GM21529 (cell line): Measurements from ENCODE around the gene SGCE.
A peak's percentile ranks its signal among the peaks of the same experiment; 100 is the strongest.

Experiments used
- ATAC-seq: cut with Tn5 transposase; IDR thresholded peaks from one replicate; pipeline ENCODE4 v1.9.1; 2021; ENCODE audit not compliant: unreplicated experiment

The SGCE gene

DNA sequence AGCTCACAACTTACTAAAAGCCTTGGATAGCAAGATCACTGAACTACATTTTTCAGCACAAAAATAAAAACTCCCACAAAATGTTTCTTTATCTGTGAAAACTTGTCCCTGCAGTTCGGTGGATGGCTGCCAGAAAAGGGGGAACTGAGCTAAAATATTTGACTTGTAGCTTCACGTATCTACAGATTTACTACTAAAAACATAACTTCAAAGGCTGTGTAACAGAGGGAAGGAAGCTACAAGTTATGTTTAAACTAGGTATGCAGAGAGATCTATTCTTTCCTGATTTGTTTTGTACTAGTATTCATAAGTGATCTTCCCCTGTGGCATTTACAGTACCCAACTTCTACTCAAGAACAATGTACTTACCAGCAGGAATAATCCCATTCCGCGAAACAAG, 25.1 kb downstream of the SGCE start:
- no peak for ATAC-seq

- ATAC-seq, result no peak
Observed at GRCh38 chr7:94623820-94624219, 32.1 kb downstream of the SGCE start.

DNA sequence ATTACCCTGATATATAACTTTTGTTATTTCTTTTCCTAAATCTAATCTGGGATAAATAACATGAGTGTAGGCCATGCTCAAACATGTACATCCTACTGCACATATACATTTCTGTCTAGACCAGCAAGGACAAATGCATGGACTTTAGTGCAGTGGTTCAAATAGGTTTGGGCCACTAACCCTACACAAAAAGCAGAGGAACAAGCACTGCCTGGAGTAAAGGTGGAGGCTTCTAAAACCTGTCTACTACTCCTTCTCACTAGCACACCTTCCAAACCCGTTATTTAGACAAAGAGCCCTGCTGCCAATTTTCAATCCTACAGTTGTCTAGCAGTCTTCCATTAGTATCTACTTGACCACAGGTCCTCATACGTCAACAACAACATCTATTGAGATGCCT, 34.8 kb downstream of the SGCE start:
- ATAC-seq, result no peak

DNA sequence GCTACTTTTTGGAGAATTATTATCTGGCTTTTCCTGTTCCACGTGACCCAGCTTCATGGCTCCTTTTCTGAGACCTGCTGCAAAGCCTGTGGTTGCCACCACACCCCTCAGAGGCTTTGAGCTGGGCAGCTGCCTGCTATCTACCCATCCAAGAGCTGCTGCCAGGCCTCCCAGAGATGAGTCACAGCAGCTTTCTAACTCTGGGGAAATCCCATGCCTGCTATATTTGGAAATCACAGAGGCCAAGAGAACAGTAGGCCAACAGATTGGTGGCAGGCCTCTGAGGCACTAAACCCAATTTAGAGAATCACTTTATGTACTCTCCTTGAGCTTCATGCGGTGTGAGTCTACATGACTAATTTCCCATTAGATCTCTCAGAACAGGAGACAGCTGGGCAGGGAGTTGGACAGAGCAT, 35.2 kb downstream of the SGCE start:
- ATAC-seq, result peak; percentile 99

- no peak for ATAC-seq
Observed at GRCh38 chr7:94618126-94618525, 37.8 kb downstream of the SGCE start.

- no peak for ATAC-seq
Observed at GRCh38 chr7:94616855-94617254, 39.1 kb downstream of the SGCE start.

GRCh38 chr7:94615666-94616065, 40.3 kb downstream of the SGCE start:
- no peak for ATAC-seq

DNA sequence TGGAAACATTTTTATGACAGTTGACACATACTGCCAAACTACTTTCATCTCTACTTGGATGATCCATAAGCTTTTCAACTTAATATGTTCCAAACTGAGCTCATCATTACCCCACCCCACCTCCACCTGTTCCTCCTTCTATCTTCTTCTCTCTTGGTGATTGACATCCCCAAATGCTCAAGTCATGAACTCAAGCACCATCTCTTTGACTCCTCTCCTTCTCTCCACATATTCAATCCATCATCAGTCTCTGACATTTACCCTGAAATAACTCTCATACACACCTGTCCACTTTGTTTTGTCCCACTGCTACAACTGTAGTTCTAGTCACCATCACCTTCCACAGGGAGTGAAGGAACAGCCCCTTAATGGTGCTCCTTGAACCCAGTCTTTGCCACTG, 43.3 kb downstream of the SGCE start:
- no peak for ATAC-seq

DNA sequence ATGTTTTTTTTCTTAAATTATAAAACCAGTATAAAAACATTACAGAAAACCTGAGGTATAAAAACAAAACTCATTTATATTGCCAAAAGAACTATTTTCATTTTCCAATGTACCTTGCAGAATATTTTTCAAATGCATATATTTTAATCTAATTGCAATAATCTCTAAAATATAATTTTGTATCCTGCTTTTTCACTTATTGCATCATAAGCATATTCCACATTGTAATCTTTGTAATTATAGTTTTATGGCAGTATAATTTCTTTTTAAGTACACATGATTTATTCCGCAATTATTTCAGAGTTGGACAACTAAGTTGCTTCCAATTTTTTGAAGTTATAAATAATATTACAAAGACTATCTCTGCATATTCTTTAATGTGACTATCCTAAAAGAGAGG, 43.7 kb downstream of the SGCE start:
- no peak for ATAC-seq

DNA sequence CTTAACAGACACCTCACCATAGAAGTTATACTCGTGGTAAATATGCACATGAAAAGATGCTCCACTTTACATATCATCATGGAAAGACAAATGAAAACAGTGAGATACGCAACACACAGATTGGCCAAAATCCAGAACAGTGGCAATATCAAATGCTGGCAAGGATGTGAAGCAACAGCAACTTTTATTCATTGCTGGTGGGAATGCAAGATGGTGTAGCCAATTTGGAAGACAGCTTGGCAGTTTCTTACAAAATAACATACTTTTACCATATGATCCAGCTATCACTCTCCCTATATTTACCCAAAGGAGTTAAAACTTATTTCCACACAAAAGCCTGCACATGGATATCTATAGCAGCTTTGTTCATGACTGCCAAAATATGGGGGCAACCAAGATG, 46.4 kb downstream of the SGCE start:
- no peak for ATAC-seq

GRCh38 chr7:94605031-94605430, 50.9 kb downstream of the SGCE start:
- ATAC-seq, result peak; percentile 69

GRCh38 chr7:94602181-94602580, 53.8 kb downstream of the SGCE start:
- no peak for ATAC-seq

- no peak for ATAC-seq
Observed at GRCh38 chr7:94600267-94600666, 55.7 kb downstream of the SGCE start.

DNA sequence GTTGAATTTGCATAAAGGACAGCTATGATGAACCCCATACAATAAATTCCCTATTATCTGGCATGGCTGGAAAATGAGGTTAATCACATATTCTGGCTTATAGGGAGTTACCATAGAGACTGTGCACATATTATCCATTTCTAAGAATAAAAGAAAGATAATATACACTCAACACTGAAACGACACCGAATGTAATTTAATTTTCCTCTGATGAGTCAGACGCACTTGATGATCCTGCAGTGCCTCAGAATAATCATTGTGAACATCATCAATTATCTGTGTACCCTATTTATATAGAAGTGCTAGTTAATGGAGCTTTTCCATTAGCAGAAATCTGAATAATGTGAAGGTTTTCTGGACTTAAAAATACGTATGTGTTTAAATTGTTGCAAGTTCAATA, 60.2 kb downstream of the SGCE start:
- ATAC-seq, result no peak

- no peak for ATAC-seq
Observed at GRCh38 chr7:94594882-94595281, 61.1 kb downstream of the SGCE start.

- peak; percentile 52 for ATAC-seq
Observed at GRCh38 chr7:94591176-94591575, 64.8 kb downstream of the SGCE start.

DNA sequence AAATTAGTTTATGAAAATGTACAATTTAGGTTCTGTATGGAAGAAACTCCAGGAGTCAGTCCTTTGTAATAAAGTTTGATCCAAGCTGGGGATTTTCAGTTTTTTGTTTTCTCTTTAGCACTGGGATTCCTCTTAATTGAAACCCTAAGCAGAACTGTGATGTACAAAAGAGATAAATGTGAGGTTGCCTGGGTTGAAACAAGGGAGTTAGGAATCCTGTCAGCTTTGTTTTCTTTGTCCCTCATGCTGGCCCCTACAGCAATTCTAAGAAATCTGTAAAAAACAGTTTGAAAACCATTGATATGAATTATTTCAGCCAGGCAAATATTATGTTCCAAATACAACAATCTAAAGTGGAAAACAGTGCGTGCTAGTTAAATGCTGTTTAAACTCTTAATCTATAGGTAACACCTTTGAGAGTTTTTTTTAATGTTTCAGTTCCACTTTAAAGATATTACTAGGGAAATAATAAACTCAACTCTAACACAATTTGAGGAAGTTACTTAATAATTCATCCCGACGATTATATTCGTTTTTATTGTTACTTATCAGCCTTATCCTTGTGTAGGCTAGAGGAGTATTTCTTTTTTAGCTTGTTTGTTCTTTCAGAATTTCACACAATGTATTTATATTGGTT, 65.3 kb downstream of the SGCE start:
- peak; percentile 49 for ATAC-seq

- ATAC-seq, result no peak
Observed at GRCh38 chr7:94588075-94588474, 67.9 kb downstream of the SGCE start.

GRCh38 chr7:94584113-94584512, 71.8 kb downstream of the SGCE start:
- no peak for ATAC-seq

- ATAC-seq, result no peak
Observed at GRCh38 chr7:94580601-94581000, 75.3 kb downstream of the SGCE start.

GRCh38 chr7:94579470-94579869, 76.5 kb downstream of the SGCE start:
- no peak for ATAC-seq

DNA sequence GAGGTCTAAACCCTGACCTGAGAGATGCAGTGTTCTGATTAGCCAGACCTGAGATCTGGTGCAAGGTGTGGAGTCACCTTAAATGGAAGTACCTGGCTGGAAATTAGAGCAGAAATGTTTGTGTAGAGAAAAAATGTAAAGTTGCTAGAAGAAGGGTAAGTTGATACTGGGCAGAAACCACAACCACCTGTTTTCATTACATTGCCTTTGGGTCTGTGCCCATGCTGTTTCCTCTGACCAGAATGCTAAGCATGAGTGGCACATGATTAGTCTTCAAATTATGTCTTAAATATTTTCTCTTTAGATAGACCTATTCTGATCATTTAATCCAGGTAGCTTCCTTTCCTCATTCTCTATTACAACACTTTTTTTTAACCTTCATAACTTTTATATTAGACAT, 77.3 kb downstream of the SGCE start:
- ATAC-seq, result no peak

- no peak for ATAC-seq
Observed at GRCh38 chr7:94577357-94577756, 78.6 kb downstream of the SGCE start.

GRCh38 chr7:94576316-94576715, 79.6 kb downstream of the SGCE start:
- no peak for ATAC-seq
